Measurements from ENCODE around the gene RALGPS1. TPM values are rescaled to one million over a fixed set of nuclear protein-coding genes. Genes with fewer than 3 reads are reported as not detected.

The RALGPS1 gene
- total RNA-seq, 5 donors from 2014 or later (not counting 1 experiment from before 2014, with no cell fraction given), result 7.3 to 13.9 (median 9.4) TPM

GRCh38 chr9:126894052-126894603 is 20.5 kb upstream of the RALGPS1 start:
- no peak overlapping the region for H3K4me3 Mint-ChIP-seq
- no peak overlapping the region for H3K27ac Mint-ChIP-seq
- Histone ChIP-seq H3K4me1 (ENCODE audit: control insufficient read depth in 1 of 2, extremely low read depth in 1 of 2, insufficient read depth in 2 of 2, low read length in 2 of 2) (no peaks in the 10 kb centered on the region), H3K36me3 (ENCODE audit: control insufficient read depth in 2 of 2, extremely low read depth in 1 of 2, insufficient read depth in 1 of 2, low read length in 1 of 2) (no peaks in the 10 kb centered on the region), H3K4me3 (ENCODE audit: control insufficient read depth in 1 of 2, extremely low read depth in 1 of 2, low read length in 1 of 2) (no peak overlapping the region), H3K27me3 (replicated peaks in 1 of 2; ENCODE audit: control insufficient read depth in 2 of 2, extremely low read depth in 1 of 2, insufficient read depth in 2 of 2, low read length in 1 of 2) (no peaks in the 10 kb centered on the region), H3K9me3 (no peaks in the 10 kb centered on the region), H3K27ac (ENCODE audit: low read length) (no peak overlapping the region)
- H3K36me3 Mint-ChIP-seq, result no peaks in the 10 kb centered on the region
- ATAC-seq (replicated peaks in 1 of 4) (no peak), DNase-seq (no peak)
- CTCF ChIA-PET, result no interaction called here
- no peaks in the 10 kb centered on the region for H3K9me3 Mint-ChIP-seq
- no peaks in the 10 kb centered on the region for H3K4me1 Mint-ChIP-seq
- H3K27me3 Mint-ChIP-seq, result peaks cover 13 to 16% of the 10 kb centered on the region in 2 donors
- POLR2A ChIA-PET, result no interaction called here
- WGBS (ENCODE audit: insufficient coverage), result 86% methylated on average over 3 of the region's 4 CpGs

DNA sequence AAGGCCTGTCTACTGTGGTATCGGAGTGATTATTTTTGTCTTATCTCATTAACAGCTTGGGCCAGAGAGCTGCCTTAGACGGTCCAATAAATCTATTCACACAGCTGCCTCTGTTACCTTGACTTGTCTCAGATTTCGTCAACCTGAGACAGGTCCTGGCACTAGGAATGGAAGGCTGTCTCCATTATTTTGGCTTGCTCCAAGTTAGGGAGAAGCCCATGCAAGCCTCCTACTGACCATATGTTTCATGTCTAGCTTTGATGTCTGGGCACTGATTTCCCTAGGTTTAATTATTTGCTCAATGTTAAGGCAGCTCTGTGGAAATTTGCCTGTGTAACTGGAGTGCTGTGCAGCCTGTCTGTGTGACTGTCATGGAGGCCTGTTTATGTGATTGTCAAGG is 12.4 kb upstream of the RALGPS1 start:
- CTCF ChIA-PET, result no interaction called here
- H3K27ac Mint-ChIP-seq, result no peak overlapping the region

GRCh38 chr9:126904586-126904985 is 10.0 kb upstream of the RALGPS1 start:
- POLR2A ChIA-PET, result no interaction called here
- Mint-ChIP-seq H3K36me3 (no peaks in the 10 kb centered on the region), H3K27me3 (peaks cover 0 to 19% of the 10 kb centered on the region in 2 donors), H3K27ac (no peak overlapping the region), H3K4me3 (no peak overlapping the region), H3K4me1 (no peaks in the 10 kb centered on the region), H3K9me3 (peaks cover 8 to 10% (median 8%) of the 10 kb centered on the region in 3 donors)
- Histone ChIP-seq H3K4me1 (ENCODE audit: control insufficient read depth in 1 of 2, extremely low read depth in 1 of 2, insufficient read depth in 2 of 2, low read length in 2 of 2) (no peaks in the 10 kb centered on the region), H3K36me3 (ENCODE audit: control insufficient read depth in 2 of 2, extremely low read depth in 1 of 2, insufficient read depth in 1 of 2, low read length in 1 of 2) (no peaks in the 10 kb centered on the region), H3K4me3 (ENCODE audit: control insufficient read depth in 1 of 2, extremely low read depth in 1 of 2, low read length in 1 of 2) (no peak overlapping the region), H3K9me3 (no peaks in the 10 kb centered on the region), H3K27me3 (replicated peaks in 1 of 2; ENCODE audit: control insufficient read depth in 2 of 2, extremely low read depth in 1 of 2, insufficient read depth in 2 of 2, low read length in 1 of 2) (peaks cover 0 to 26% of the 10 kb centered on the region in 2 experiments), H3K27ac (ENCODE audit: low read length) (no peak overlapping the region)
- no peak for DNase-seq
- ATAC-seq (replicated peaks in 1 of 4), result no peak
- 87% methylated on average over 2 of the region's 3 CpGs for WGBS (ENCODE audit: insufficient coverage)
- CTCF ChIA-PET, result no interaction called here

More for the DNA sequence above, 12.4 kb upstream of the RALGPS1 start:
- 100% methylated on average over 1 of the region's 3 CpGs for WGBS (ENCODE audit: insufficient coverage)
- ATAC-seq (replicated peaks in 1 of 4) (no peak), DNase-seq (no peak)
- H3K9me3 Mint-ChIP-seq, result peaks cover 8 to 10% (median 8%) of the 10 kb centered on the region in 3 donors
- Histone ChIP-seq H3K4me1 (ENCODE audit: control insufficient read depth in 1 of 2, extremely low read depth in 1 of 2, insufficient read depth in 2 of 2, low read length in 2 of 2) (no peaks in the 10 kb centered on the region), H3K27me3 (replicated peaks in 1 of 2; ENCODE audit: control insufficient read depth in 2 of 2, extremely low read depth in 1 of 2, insufficient read depth in 2 of 2, low read length in 1 of 2) (peaks cover 0 to 21% of the 10 kb centered on the region in 2 experiments), H3K4me3 (ENCODE audit: control insufficient read depth in 1 of 2, extremely low read depth in 1 of 2, low read length in 1 of 2) (no peak overlapping the region), H3K27ac (ENCODE audit: low read length) (no peak overlapping the region), H3K9me3 (no peaks in the 10 kb centered on the region), H3K36me3 (ENCODE audit: control insufficient read depth in 2 of 2, extremely low read depth in 1 of 2, insufficient read depth in 1 of 2, low read length in 1 of 2) (no peaks in the 10 kb centered on the region)
- no peak overlapping the region for H3K4me3 Mint-ChIP-seq
- no peaks in the 10 kb centered on the region for H3K4me1 Mint-ChIP-seq
- peaks cover 7 to 14% of the 10 kb centered on the region in 2 donors for H3K27me3 Mint-ChIP-seq
- POLR2A ChIA-PET, result no interaction called here
- H3K36me3 Mint-ChIP-seq, result no peaks in the 10 kb centered on the region

- Histone ChIP-seq H3K36me3 (ENCODE audit: control insufficient read depth in 2 of 2, extremely low read depth in 1 of 2, insufficient read depth in 1 of 2, low read length in 1 of 2) (no peaks in the 10 kb centered on the region), H3K9me3 (no peaks in the 10 kb centered on the region), H3K4me3 (ENCODE audit: control insufficient read depth in 1 of 2, extremely low read depth in 1 of 2, low read length in 1 of 2) (no peak overlapping the region), H3K27ac (ENCODE audit: low read length) (no peak overlapping the region), H3K27me3 (replicated peaks in 1 of 2; ENCODE audit: control insufficient read depth in 2 of 2, extremely low read depth in 1 of 2, insufficient read depth in 2 of 2, low read length in 1 of 2) (peaks cover 0 to 22% of the 10 kb centered on the region in 2 experiments), H3K4me1 (ENCODE audit: control insufficient read depth in 1 of 2, extremely low read depth in 1 of 2, insufficient read depth in 2 of 2, low read length in 2 of 2) (no peaks in the 10 kb centered on the region)
- CTCF ChIA-PET, result no interaction called here
- Mint-ChIP-seq H3K27ac (no peak overlapping the region), H3K36me3 (no peaks in the 10 kb centered on the region), H3K4me1 (no peaks in the 10 kb centered on the region), H3K9me3 (peaks cover 6 to 7% (median 6%) of the 10 kb centered on the region in 3 donors), H3K27me3 (peaks cover 0 to 19% of the 10 kb centered on the region in 2 donors), H3K4me3 (no peak overlapping the region)
- DNase-seq (no peak), ATAC-seq (replicated peaks in 1 of 4) (no peak)
- POLR2A ChIA-PET, result no interaction called here
- WGBS (ENCODE audit: insufficient coverage), result 94% methylated on average over 5 of the region's 6 CpGs
Measured at GRCh38 chr9:126906091-126906490, 8.5 kb upstream of the RALGPS1 start.

DNA sequence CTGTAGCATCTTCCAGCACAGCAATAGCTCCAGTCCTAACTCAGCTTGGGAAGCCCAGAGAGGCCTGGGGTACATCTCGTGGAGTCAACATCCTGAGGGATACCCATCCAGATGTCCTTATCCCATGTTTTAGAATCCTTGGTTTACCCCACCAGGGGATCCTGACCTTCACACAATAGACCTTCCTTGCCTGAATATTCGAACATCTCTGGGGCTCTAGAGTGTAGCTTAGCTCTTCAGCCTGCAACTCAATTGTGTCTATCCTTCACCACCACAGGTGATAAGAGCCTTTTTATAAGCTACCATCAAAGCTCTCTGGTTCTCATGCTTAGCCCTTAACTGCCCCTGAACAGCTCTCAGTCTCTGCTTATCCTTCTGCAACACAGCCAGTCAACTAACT is 7.5 kb upstream of the RALGPS1 start:
- Mint-ChIP-seq H3K27ac (no peak overlapping the region), H3K9me3 (peaks cover 0 to 3% (median 2%) of the 10 kb centered on the region in 3 donors), H3K4me1 (no peaks in the 10 kb centered on the region), H3K36me3 (no peaks in the 10 kb centered on the region), H3K4me3 (no peak overlapping the region), H3K27me3 (peaks cover 0 to 19% of the 10 kb centered on the region in 2 donors)
- ATAC-seq (replicated peaks in 1 of 4) (no peak), DNase-seq (no peak)
- Histone ChIP-seq H3K4me1 (ENCODE audit: control insufficient read depth in 1 of 2, extremely low read depth in 1 of 2, insufficient read depth in 2 of 2, low read length in 2 of 2) (no peaks in the 10 kb centered on the region), H3K9me3 (no peaks in the 10 kb centered on the region), H3K27ac (ENCODE audit: low read length) (no peak overlapping the region), H3K27me3 (replicated peaks in 1 of 2; ENCODE audit: control insufficient read depth in 2 of 2, extremely low read depth in 1 of 2, insufficient read depth in 2 of 2, low read length in 1 of 2) (peaks cover 0 to 22% of the 10 kb centered on the region in 2 experiments), H3K36me3 (ENCODE audit: control insufficient read depth in 2 of 2, extremely low read depth in 1 of 2, insufficient read depth in 1 of 2, low read length in 1 of 2) (no peaks in the 10 kb centered on the region), H3K4me3 (ENCODE audit: control insufficient read depth in 1 of 2, extremely low read depth in 1 of 2, low read length in 1 of 2) (no peak overlapping the region)
- ChIA-PET POLR2A (no interaction called here), CTCF (no interaction called here)
- 81% methylated on average over 2 of the region's 2 CpGs for WGBS (ENCODE audit: insufficient coverage)

- CTCF ChIA-PET, result no interaction called here
- 7% methylated on average over 17 of the region's 43 CpGs for WGBS (ENCODE audit: insufficient coverage)
Measured at GRCh38 chr9:126915281-126915816, 767 bp downstream of the RALGPS1 start.

More at GRCh38 chr9:126915281-126915816, 767 bp downstream of the RALGPS1 start:
- Mint-ChIP-seq H3K4me3 (peak overlapping the region; percentile 61 to 73 (median 70)), H3K36me3 (no peaks in the 10 kb centered on the region), H3K27ac (peak overlapping the region; percentile 24 to 41), H3K9me3 (peaks cover 0 to 4% (median 2%) of the 10 kb centered on the region in 3 donors), H3K4me1 (peaks cover 7 to 9% (median 8%) of the 10 kb centered on the region in 3 donors), H3K27me3 (peaks cover 0 to 5% of the 10 kb centered on the region in 2 donors)
- Histone ChIP-seq H3K36me3 (ENCODE audit: control insufficient read depth in 2 of 2, extremely low read depth in 1 of 2, insufficient read depth in 1 of 2, low read length in 1 of 2) (no peaks in the 10 kb centered on the region), H3K4me1 (ENCODE audit: control insufficient read depth in 1 of 2, extremely low read depth in 1 of 2, insufficient read depth in 2 of 2, low read length in 2 of 2) (peaks cover 2 to 14% of the 10 kb centered on the region in 2 experiments), H3K9me3 (no peaks in the 10 kb centered on the region), H3K27ac (ENCODE audit: low read length) (no peak overlapping the region), H3K4me3 (ENCODE audit: control insufficient read depth in 1 of 2, extremely low read depth in 1 of 2, low read length in 1 of 2) (peak overlapping the region; percentile 36 to 38), H3K27me3 (replicated peaks in 1 of 2; ENCODE audit: control insufficient read depth in 2 of 2, extremely low read depth in 1 of 2, insufficient read depth in 2 of 2, low read length in 1 of 2) (peaks cover 0 to 7% of the 10 kb centered on the region in 2 experiments)
- DNase-seq, result peak in 31 of 35 experiments; percentile 11 to 61 (median 26)
- POLR2A ChIA-PET, result interaction anchor here in 1 of 2 donors (1.6 kb wide), 1 partner anchor 310 kb away, joined by 3 read pairs; no protein-coding TSS in a partner anchor
- ATAC-seq (replicated peaks in 1 of 4), result peak; percentile 20 to 39 (median 22)
